CD8-positive, alpha-beta memory T cell (primary cell): ENCODE results near the gene CSF1. TPM values are rescaled to one million over a fixed set of nuclear protein-coding genes. Genes with fewer than 3 reads are reported as not detected.
A peak's percentile ranks its signal among the peaks of the same experiment; 100 is the strongest.
"Not testable (repeated sequence)": the region's sequence is repeated elsewhere in the genome, so short reads cannot be mapped to it uniquely, and the experiment has no call there.

Experiments used
- CTCF ChIA-PET: fragments of 350-600 bp; sonication (Branson Sonifier 250); formaldehyde crosslinking; loops from one replicate; lab custom pipeline; 2021; ENCODE audit warnings: antibody characterized with exemption; lab: Charles Lee
- POLR2A ChIA-PET: fragments of 350-600 bp; sonication (Branson Sonifier 250); formaldehyde crosslinking; loops from one replicate; lab custom pipeline; 2021; ENCODE audit warnings: antibody characterized with exemption; lab: Charles Lee
- DNase-seq, 5 donors: peaks; one replicate each; pipeline versions ENCODE4 v3.0.0 to v3.0.0-alpha.2; 2020 to 2022; ENCODE audit warnings: mixed read lengths in 1 of 5
- H3K27ac ChIP-seq: one replicate; pipeline ENCODE4 v1.7.0; 2013; ENCODE audit warnings: low read depth, mild to moderate bottlenecking, low read length, moderate library complexity
- H3K27me3 ChIP-seq: 2 replicates; pipeline ENCODE4 v1.7.0; 2013; ENCODE audit warnings: low read length, mild to moderate bottlenecking; ENCODE audit not compliant: insufficient read depth, poor library complexity, severe bottlenecking
- H3K36me3 ChIP-seq: 2 replicates; pipeline ENCODE4 v1.7.0; 2013; ENCODE audit warnings: mild to moderate bottlenecking, low read length, moderate library complexity; ENCODE audit not compliant: insufficient read depth
- H3K4me1 ChIP-seq: 2 replicates; pipeline ENCODE4 v1.7.0; 2013; ENCODE audit warnings: mild to moderate bottlenecking, low read length, moderate library complexity; ENCODE audit not compliant: insufficient read depth
- H3K4me3 ChIP-seq: 2 replicates; pipeline ENCODE4 v1.7.0; 2013; ENCODE audit warnings: mild to moderate bottlenecking, low read length
- H3K9me3 ChIP-seq: 2 replicates; pipeline ENCODE4 v1.7.0; 2013; ENCODE audit warnings: mild to moderate bottlenecking, low read length
- H3K27ac Mint-ChIP-seq, 8 donors: one replicate each; pipeline ENCODE4 v1.8.0; 2020 to 2021; ENCODE audit warnings: mixed read lengths in 8 of 8, mild to moderate bottlenecking in 6 of 8, inconsistent platforms in 3 of 8, moderate library complexity in 3 of 8
- H3K27me3 Mint-ChIP-seq, 2 donors: one replicate each; pipeline ENCODE4 v1.8.0; 2020 to 2021; ENCODE audit warnings: mixed read lengths in 2 of 2, mild to moderate bottlenecking in 1 of 2, moderate library complexity in 1 of 2
- H3K36me3 Mint-ChIP-seq, 3 donors: one replicate each; pipeline ENCODE4 v1.8.0; 2020 to 2021; ENCODE audit warnings: mixed read lengths in 3 of 3, inconsistent platforms in 1 of 3, mild to moderate bottlenecking in 1 of 3
- H3K4me1 Mint-ChIP-seq, 3 donors: one replicate each; pipeline ENCODE4 v1.8.0; 2020 to 2021; ENCODE audit warnings: mixed read lengths in 3 of 3, inconsistent platforms in 1 of 3, mild to moderate bottlenecking in 1 of 3
- H3K4me3 Mint-ChIP-seq, 7 donors: one replicate each; pipeline ENCODE4 v1.8.0; 2020 to 2021; ENCODE audit warnings: mixed read lengths in 7 of 7, mild to moderate bottlenecking in 6 of 7, moderate library complexity in 4 of 7, inconsistent platforms in 2 of 7
- H3K9me3 Mint-ChIP-seq, 5 donors: one replicate each; pipeline ENCODE4 v1.8.0; 2020 to 2022; ENCODE audit warnings: mixed read lengths in 5 of 5, mild to moderate bottlenecking in 3 of 5, moderate library complexity in 2 of 5, inconsistent platforms in 1 of 5
- polyA plus RNA-seq: library from polyadenylated mRNA; unstranded; fragments of 300-500 nt; fragmentation: Illumina TruSeq; gene quantifications from one replicate; pipeline ENCODE4 v1.2.3, GENCODE V29; 2021
- total RNA-seq, 2 experiments: library from RNA; stranded (reverse); gene quantifications; one replicate each; pipeline ENCODE4 v1.2.3, GENCODE V29; 2021

Gene CSF1
- total and polyA plus RNA-seq, 3 experiments from 2014 or later = 5.6 to 87.8 (median 82.8) TPM

- no peak overlapping the region for H3K4me3 ChIP-seq
- H3K36me3 Mint-ChIP-seq = peaks cover 4 to 21% (median 7%) of the 10 kb centered on the region in 3 donors
- ChIA-PET CTCF (interaction anchor here (1.4 kb wide), 1 partner anchor 122 kb away, joined by 3 read pairs; no protein-coding TSS in a partner anchor), POLR2A (no interaction called here)
- peaks cover 0 to 6% of the 10 kb centered on the region in 2 donors for H3K27me3 Mint-ChIP-seq
- no peak overlapping the region for H3K27ac ChIP-seq
- H3K4me1 ChIP-seq = peaks cover 40% of the 10 kb centered on the region
- no peak for DNase-seq
- peaks cover 14% of the 10 kb centered on the region for H3K36me3 ChIP-seq
- H3K27me3 ChIP-seq = no peaks in the 10 kb centered on the region
- no peaks in the 10 kb centered on the region for H3K9me3 Mint-ChIP-seq
- peaks cover 33 to 53% (median 42%) of the 10 kb centered on the region in 3 donors for H3K4me1 Mint-ChIP-seq
- peak overlapping the region in 7 of 8 donors; percentile 24 to 87 (median 74) for H3K27ac Mint-ChIP-seq
- H3K9me3 ChIP-seq = no peaks in the 10 kb centered on the region
- peak overlapping the region; percentile 11 to 92 (median 77) for H3K4me3 Mint-ChIP-seq
These were observed 2.8 kb downstream of the CSF1 start for GRCh38 chr1:109913360-109913879.

DNA sequence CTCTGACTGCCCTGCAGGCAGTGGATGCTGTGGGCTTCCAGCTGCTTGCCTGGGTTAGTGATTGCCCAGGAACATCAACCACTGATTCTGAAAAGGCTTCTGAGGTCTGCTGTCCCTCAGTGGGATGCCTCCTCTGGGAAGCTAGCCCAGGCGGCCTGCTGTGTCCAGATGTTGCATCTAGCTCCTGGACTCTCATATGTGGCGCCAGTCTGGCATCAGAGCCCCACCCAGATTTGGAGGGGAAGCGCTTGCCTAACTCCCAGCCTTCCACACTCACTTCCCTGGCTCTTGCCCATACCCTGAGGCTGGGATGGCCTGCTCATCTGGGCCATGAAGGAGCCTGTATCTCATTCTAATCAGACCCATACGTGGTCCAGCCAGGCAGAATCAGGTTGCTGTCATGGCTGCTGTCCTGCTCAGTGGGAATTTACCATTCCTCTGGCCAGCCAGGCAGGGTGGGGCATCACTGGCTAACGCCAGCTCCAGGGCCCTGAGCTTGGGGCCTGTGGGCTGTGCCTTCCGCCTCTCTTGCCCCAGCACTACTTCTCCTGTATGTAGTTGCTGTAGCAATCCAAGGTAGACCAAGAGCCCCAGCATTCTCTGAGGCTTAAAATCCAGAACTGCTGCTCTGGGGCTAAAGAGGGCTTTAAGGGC is 4.1 kb downstream of the CSF1 start:
- Histone ChIP-seq H3K36me3 (peaks cover 19% of the 10 kb centered on the region), H3K4me1 (peaks cover 37% of the 10 kb centered on the region), H3K27me3 (no peaks in the 10 kb centered on the region), H3K27ac (no peak overlapping the region), H3K9me3 (no peaks in the 10 kb centered on the region), H3K4me3 (no peak overlapping the region)
- CTCF ChIA-PET = interaction anchor here (1.4 kb wide), 2 partner anchors 8 to 123 kb away, joined by 3 read pairs; no protein-coding TSS in a partner anchor
- Mint-ChIP-seq H3K9me3 (no peaks in the 10 kb centered on the region), H3K36me3 (peaks cover 7 to 28% (median 7%) of the 10 kb centered on the region in 3 donors), H3K4me1 (peaks cover 27 to 40% (median 35%) of the 10 kb centered on the region in 3 donors), H3K27me3 (peaks cover 0 to 6% of the 10 kb centered on the region in 2 donors), H3K4me3 (peak overlapping the region in 1 of 7 donors; percentile 25), H3K27ac (peak overlapping the region in 1 of 8 donors; percentile 8)
- DNase-seq = no peak
- POLR2A ChIA-PET = no interaction called here

DNA sequence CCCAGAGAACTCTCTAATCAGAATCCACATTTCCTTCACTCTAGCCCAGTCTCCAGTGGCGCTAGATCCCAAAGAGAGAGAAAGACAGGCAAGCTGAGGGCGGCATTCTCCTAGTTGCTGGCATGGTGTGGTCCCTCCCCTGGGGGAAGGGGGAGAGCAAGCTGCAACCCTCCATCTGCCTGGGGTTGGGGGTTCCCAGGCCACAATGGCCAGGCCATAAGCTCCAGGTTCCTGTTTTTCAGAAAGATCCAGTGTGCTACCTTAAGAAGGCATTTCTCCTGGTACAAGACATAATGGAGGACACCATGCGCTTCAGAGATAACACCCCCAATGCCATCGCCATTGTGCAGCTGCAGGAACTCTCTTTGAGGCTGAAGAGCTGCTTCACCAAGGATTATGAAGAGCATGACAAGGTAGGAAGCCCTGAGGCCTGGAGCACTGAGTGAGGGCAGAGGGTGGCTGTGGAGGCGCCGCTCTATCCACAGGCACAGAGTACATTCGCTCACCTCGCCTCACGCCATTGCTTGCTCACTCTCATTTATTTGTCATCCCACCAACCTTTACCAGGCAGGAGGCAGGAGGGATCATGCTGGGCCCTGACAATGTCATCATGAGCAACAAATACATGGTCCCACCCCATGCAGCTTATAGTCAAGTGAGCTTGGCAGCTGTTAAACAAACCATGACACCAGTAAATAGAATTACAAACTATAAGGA is 6.6 kb downstream of the CSF1 start:
- Mint-ChIP-seq H3K36me3 (peaks cover 7 to 44% (median 15%) of the 10 kb centered on the region in 3 donors), H3K9me3 (no peaks in the 10 kb centered on the region), H3K4me3 (no peak overlapping the region), H3K27me3 (peaks cover 0 to 3% of the 10 kb centered on the region in 2 donors), H3K4me1 (peaks cover 13 to 20% (median 19%) of the 10 kb centered on the region in 3 donors), H3K27ac (no peak overlapping the region)
- ChIA-PET POLR2A (no interaction called here), CTCF (interaction anchor here (1.0 to 1.1 kb wide), 2 partner anchors 67 to 385 kb away, joined by 3 to 6 read pairs; partner anchors contain the start of gene AHCYL1)
- H3K36me3 ChIP-seq = peaks cover 19% of the 10 kb centered on the region
- H3K4me1 ChIP-seq = peaks cover 20% of the 10 kb centered on the region
- H3K27me3 ChIP-seq = no peaks in the 10 kb centered on the region
- H3K27ac ChIP-seq = peak overlapping the region; percentile 48
- DNase-seq = no peak
- no peak overlapping the region for H3K4me3 ChIP-seq
- no peaks in the 10 kb centered on the region for H3K9me3 ChIP-seq

DNA sequence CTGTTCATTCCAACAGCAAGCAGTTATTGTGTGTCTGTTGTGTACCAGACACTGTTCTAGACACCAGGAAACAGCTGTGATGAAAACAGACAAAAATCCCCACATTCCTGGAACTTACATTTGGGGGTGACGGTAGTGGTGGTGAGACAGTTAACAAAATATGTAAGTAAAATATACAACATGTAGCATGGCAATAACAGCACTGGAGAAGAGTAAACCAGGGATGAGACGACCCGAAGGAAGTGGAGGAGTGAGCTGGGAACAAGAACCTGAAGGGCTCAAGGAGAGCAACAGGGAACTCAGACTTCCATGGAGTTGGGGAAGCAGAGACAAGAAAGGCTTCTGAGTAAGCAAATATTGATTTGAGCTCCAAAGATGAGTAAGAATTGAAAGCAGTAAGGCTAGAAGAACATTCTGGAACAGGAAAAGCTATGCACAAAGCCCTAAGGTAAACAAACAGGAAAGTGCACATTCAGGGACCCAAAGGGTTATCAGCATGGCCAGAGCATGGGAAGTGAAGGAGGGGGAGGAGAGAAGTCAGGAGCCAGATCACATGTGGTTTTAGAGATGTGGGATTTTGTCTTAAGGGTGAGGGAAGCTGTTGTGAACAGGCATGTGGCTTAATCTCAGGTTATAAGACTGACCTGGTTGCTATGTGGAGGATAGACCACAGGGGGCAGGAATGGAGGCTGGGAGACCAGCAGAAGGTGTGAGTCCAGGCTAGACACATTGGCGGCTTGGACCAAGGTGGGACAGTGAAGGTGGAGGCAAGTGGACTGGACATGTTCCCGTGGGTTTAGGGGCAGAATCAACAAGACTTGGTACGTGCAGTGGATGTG is 7.3 kb downstream of the CSF1 start:
- POLR2A ChIA-PET = no interaction called here
- no peak for DNase-seq
- Histone ChIP-seq H3K9me3 (no peaks in the 10 kb centered on the region), H3K27ac (peak overlapping the region; percentile 48), H3K36me3 (peaks cover 19% of the 10 kb centered on the region), H3K4me1 (peaks cover 12% of the 10 kb centered on the region), H3K27me3 (no peaks in the 10 kb centered on the region), H3K4me3 (no peak overlapping the region)
- peak overlapping the region in 2 of 8 donors; percentile 16 to 36 for H3K27ac Mint-ChIP-seq
- H3K36me3 Mint-ChIP-seq = peaks cover 11 to 51% (median 17%) of the 10 kb centered on the region in 3 donors
- H3K4me1 Mint-ChIP-seq = peaks cover 10 to 12% (median 12%) of the 10 kb centered on the region in 3 donors
- CTCF ChIA-PET = interaction anchor here (1.0 to 1.1 kb wide), 2 partner anchors 66 to 386 kb away, joined by 3 to 6 read pairs; partner anchors contain the start of gene AHCYL1
- H3K9me3 Mint-ChIP-seq = no peaks in the 10 kb centered on the region
- H3K27me3 Mint-ChIP-seq = peaks cover 0 to 2% of the 10 kb centered on the region in 2 donors
- H3K4me3 Mint-ChIP-seq = no peak overlapping the region

DNA sequence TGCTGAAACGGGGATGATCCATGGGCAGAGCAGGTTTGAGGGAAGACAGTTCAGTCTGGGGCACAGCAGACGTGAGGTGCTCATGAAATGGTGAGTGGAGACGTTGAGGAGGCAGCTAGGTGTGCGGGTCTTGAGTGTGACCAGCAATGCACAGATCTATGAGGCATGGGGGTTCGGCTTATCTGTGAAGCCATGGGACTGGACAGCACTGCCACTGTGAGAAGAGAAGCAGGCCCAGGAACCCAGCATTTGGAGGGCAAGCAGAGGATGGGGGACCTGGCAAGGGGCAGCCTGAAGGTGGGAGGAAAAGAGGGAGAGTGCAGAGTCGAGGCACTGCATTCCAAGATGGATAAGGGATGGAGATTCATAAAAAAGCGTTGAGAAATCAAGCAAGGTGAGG is 8.0 kb downstream of the CSF1 start:
- H3K27ac ChIP-seq = peak overlapping the region; percentile 39
- CTCF ChIA-PET = interaction anchor here (1.4 kb wide), 1 partner anchor 142 kb away, joined by 3 read pairs; no protein-coding TSS in a partner anchor
- H3K9me3 ChIP-seq = no peaks in the 10 kb centered on the region
- no peak overlapping the region for H3K4me3 ChIP-seq
- Mint-ChIP-seq H3K9me3 (no peaks in the 10 kb centered on the region), H3K4me3 (no peak overlapping the region), H3K36me3 (peaks cover 12 to 56% (median 20%) of the 10 kb centered on the region in 3 donors), H3K27ac (peak overlapping the region in 1 of 8 donors; percentile 2), H3K4me1 (peaks cover 5% of the 10 kb centered on the region in 3 donors), H3K27me3 (no peaks in the 10 kb centered on the region)
- POLR2A ChIA-PET = no interaction called here
- H3K36me3 ChIP-seq = peaks cover 19% of the 10 kb centered on the region
- peaks cover 6% of the 10 kb centered on the region for H3K4me1 ChIP-seq
- no peak for DNase-seq
- no peaks in the 10 kb centered on the region for H3K27me3 ChIP-seq

DNA sequence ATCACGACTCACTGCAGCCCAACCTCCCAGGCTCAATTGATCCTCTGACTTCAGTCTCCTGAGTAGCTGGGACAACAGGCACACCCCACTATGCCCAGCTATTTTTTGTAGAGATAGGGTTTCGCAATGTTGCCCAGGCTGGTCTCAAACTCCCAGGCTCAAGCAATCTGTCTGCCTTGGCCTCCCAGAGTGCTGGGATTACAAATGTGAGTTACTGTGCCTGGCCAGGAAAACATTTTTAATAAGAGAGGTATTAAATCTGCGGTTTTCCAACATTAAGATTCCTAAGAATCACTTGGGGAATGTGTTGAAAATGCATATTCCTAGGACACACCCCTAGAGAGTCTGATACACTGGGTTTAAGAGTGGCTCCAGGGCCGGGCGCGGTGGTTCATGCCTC is 8.7 kb downstream of the CSF1 start:
- peaks cover 0 to 1% of the 10 kb centered on the region in 2 donors for H3K27me3 Mint-ChIP-seq
- no peak for DNase-seq
- Histone ChIP-seq H3K9me3 (no peaks in the 10 kb centered on the region), H3K36me3 (peaks cover 19% of the 10 kb centered on the region), H3K4me3 (no peak overlapping the region), H3K27ac (no peak overlapping the region), H3K4me1 (peaks cover 5% of the 10 kb centered on the region), H3K27me3 (no peaks in the 10 kb centered on the region)
- no peaks in the 10 kb centered on the region for H3K4me1 Mint-ChIP-seq
- peaks cover 16 to 60% (median 20%) of the 10 kb centered on the region in 3 donors for H3K36me3 Mint-ChIP-seq
- CTCF ChIA-PET = interaction anchor here (1.4 kb wide), 1 partner anchor 143 kb away, joined by 3 read pairs; no protein-coding TSS in a partner anchor
- H3K4me3 Mint-ChIP-seq = no peak overlapping the region
- H3K27ac Mint-ChIP-seq = no peak overlapping the region
- POLR2A ChIA-PET = no interaction called here
- H3K9me3 Mint-ChIP-seq = no peaks in the 10 kb centered on the region

- H3K27ac Mint-ChIP-seq, H3K9me3 Mint-ChIP-seq, H3K4me1 Mint-ChIP-seq, H3K4me3 Mint-ChIP-seq, POLR2A ChIA-PET, H3K27me3 ChIP-seq, H3K27me3 Mint-ChIP-seq, H3K27ac ChIP-seq, H3K4me3 ChIP-seq, H3K4me1 ChIP-seq, DNase-seq, H3K9me3 ChIP-seq: not testable (repeated sequence)
- CTCF ChIA-PET = interaction anchor here (0.9 to 1.2 kb wide), 2 partner anchors 11 to 144 kb away, joined by 3 read pairs; no protein-coding TSS in a partner anchor
- peaks cover 17 to 69% (median 22%) of the 10 kb centered on the region in 3 donors for H3K36me3 Mint-ChIP-seq
- peaks cover 19% of the 10 kb centered on the region for H3K36me3 ChIP-seq
These were observed 9.7 kb downstream of the CSF1 start for GRCh38 chr1:109920391-109920790.
